ENCODE data around the gene WDR33.

DNA sequence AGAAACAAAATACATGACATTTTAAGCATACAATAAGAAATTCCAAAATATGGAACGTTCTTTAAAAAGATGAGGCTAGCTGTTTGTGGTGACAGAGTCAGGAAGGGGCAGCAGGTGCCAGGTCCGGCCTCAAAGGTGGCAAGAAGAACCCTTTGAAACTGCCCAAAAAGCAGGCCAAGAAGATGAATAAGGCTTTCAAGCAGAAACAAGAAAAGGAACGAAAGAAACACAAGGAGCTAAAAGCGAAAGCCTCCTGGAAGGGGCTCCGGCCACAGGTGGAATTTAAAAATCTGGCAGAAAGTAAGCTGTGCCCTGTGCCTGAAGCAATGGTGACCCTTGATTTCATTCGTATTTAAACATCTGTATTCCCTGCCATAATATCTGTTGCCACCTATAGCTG is 5.5 kb downstream of the WDR33 start:
- TF ChIP-seq, protein P1, sequence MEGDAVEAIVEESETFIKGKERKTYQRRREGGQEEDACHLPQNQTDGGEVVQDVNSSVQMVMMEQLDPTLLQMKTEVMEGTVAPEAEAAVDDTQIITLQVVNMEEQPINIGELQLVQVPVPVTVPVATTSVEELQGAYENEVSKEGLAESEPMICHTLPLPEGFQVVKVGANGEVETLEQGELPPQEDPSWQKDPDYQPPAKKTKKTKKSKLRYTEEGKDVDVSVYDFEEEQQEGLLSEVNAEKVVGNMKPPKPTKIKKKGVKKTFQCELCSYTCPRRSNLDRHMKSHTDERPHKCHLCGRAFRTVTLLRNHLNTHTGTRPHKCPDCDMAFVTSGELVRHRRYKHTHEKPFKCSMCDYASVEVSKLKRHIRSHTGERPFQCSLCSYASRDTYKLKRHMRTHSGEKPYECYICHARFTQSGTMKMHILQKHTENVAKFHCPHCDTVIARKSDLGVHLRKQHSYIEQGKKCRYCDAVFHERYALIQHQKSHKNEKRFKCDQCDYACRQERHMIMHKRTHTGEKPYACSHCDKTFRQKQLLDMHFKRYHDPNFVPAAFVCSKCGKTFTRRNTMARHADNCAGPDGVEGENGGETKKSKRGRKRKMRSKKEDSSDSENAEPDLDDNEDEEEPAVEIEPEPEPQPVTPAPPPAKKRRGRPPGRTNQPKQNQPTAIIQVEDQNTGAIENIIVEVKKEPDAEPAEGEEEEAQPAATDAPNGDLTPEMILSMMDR (IDR thresholded peaks at IDR 0.05; ENCODE audit: borderline replicate concordance, extremely low read depth, low read length, poor library complexity, severe bottlenecking) = no peak
- no peak for TF ChIP-seq EZH2 (IDR thresholded peaks at IDR 0.05; ENCODE audit: borderline replicate concordance, low read depth, low read length, severe bottlenecking)

All from DND-41 (cell line).